Stimulated activated CD8-positive, alpha-beta memory T cell treated with anti-CD3 and anti-CD28 coated beads, Interleukin-4, amount 100 ng/mL, for 24 hours (primary cell): ENCODE data around the gene NUP210L.

Experiments
- DNase-seq: peaks from one replicate; pipeline ENCODE4 v3.0.0-alpha.2; 2020; ENCODE audit warnings: low read depth

NUP210L gene

DNA sequence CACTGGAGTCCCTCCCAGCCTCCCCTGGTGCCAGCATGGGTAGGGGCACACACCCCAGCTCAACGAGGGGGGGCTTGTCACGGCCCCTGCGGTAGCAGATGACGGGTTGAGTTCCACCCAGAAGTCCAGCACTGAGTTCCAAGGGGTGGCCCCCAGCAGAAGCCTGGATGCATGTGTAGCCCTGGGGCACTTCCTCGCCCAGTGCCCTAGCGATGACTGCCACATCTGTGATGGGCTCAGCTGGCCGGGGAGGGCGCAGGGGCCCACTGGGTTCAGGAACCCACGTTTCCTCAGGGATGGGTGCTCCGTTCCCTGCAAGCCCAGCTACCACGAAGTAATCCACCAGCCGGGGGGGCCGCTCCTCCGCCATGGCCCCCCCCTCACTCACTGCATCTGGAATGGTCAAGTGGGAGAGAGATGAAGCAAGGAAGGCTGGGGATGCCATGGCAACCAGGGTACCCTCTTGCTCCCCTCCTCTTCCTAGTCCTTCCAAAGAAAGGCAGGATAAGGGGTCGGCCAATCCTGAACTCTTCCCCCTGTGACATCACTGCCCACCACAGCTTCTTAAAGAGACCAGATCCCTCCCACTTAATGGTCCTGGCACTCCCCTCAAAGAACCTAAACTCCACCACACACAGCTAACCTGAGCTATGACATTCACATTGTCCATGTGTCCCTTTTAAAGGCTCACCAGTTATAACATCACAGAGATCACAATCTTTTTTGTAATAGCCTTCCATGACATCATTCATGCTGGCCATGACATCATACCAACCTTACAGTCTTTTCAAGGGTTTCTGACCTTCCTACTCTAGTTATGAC lies 210.7 kb downstream of the NUP210L start:
- no peak for DNase-seq

DNA sequence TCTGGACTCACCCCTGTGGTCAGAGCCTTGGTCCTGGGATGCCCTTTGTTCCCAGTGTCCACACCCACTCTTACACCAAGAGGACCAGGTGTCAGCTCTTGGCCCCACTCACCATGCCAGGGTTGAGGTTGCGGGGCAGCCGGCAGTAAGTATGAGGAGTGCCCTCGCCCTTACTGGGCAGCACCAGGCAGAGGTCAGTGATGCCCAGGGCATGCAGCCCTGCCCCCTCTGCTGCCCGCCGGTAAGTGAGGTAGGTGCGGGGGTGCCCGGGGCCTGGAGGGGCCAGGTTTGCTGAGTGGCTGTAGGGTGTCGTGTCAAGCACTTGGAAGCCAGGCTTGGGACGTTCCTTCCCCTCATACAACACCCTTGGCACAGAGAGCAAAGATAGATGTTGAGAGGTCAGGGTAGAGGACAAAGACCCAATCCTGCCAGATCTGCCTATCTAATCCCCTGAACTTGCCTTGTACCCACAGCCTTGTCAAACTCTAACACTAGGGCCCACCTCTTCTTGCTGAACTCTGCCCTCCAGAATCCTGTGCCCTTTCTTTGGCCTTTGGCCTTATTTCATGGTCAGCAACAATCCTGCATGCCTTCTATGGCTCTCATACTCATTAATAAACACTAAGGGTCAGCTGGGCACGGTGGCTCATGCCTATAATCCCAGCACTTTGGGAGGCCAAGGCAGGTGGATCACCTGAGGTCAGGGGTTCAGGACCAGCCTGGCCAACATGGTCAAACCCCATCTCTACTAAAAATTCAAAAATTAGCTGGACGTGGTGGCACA lies 211.9 kb downstream of the NUP210L start:
- DNase-seq = no peak
